NCI-H510A treated with DMSO at 0.1 percent for 48 hours (cell line): Measurements from ENCODE around the gene PTPRE.

Experiments used
- DNase-seq: peaks from one replicate; lab custom pipeline; 2025; lab: John Stamatoyannopoulos, UW

The PTPRE gene

DNA sequence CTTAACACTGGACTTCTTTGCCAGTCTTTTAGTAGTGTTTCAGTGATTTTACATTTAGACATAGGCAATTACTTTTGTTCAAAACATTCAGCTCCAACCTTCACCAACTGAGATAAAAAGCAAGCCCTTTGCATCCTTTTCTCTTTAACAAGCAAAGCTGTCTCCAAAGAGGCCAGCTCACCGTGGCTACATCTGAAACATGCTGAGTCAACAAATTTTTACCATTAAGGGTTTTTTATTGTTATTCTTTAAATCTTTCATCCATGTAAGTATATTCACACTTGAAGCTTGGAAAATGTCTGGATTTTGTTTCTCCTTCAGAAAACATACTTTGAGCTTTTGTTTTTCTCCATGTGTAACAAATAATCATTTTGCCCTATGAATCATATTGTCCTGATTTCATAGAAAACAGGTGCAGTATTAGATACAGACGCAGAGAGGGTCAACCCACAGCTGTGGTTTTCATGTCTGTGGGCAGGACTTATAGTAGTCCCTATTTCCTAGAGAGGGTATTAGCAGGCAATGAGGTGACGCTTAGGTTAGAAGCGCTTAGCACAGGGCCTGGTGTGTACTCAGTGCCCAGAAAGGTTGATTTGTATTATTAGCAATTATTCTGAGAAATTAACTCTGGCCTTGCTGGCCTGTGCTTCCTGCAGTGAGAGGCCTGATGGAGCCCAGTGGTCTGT, 119.9 kb downstream of the PTPRE start:
- DNase-seq, result no peak

DNA sequence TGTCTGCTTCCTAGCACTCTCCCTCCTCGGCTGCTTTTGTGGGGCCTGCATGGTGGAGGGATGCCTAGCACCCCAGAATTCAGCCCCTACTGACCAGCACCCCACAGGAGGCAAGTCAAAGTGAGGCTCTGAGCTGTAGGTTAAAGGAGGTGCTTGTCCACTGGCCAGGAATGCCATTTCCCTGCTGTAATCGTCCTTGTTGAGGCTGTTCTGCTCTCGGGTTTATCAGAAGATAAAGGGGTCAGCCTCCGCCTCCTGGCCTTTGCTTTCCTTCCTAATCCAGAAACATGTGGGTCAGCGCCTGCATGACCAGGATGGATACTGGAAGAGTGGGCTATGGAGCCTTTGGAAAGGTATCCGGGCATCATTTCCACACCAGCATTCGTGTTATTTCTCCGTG, 120.4 kb downstream of the PTPRE start:
- no peak for DNase-seq

DNA sequence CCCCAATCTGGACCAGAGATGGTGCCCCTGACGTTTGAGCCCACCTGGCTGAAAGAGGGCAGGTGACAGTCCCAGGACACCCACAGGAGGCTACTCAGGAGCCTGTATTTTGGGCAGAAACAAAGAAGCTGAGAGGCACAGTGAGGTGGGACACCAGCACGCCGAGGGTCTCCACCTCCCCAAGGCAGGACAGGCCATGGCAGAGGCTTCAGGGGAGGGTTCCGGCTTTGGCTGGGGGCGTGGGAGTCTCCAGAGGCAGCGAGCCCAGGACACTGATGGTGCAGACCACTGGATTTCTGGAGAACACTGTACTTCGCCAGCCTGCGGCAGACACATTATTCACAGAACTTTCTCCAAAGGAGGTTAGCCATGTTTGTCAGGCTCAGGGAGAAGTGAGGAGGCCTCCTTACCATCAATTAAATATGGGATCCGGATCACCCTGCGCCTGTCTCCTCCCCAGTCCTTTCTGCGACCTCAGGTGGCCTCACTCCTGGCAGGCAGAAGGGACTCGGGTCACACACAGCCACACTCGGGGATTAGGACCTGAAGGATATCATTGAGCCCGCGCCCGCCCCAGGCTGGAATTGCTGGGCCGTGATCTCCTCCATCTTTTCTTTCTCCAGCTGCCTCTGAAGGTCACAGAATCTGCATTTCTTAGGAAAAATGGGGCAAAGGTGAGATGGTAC, 121.1 kb downstream of the PTPRE start:
- DNase-seq, result no peak

DNA sequence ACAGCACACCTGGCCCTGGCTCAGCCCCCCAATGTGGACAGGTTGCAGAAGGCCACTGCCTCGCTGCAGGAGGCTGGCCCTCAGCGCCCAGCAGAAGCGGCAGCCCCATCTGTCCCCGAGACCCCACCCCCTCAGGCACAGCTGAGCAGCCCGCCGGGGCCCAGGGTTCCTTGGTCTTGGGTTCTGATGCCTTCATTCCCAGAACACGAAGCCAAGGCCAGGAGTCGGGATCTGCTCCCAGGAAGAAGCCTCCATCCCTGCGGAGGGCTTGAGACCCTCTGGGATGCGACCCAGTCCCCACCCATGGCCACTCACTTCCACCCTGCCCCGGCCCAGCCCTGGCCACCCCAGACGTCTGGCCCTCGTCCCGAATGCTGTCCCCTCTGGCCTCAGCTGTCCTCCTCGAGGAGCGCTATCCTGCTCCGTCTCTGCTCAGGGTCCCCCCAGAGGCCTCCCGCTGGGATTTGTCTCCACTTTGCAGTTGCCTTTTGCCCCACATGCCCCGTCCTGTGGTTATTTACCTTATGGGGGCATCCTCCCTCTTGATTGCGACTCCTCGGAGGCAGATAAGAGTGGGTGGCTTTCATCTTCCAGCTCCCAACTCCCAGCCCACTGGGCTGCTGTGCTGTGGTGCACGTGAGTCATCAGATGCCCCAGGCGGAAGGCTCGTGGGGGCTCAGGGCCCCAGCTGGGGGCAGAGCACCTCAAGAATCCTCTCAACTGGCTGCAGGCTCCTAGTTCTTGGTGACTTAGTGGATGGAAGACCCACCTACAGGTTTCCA, 121.8 kb downstream of the PTPRE start:
- DNase-seq, result no peak

DNA sequence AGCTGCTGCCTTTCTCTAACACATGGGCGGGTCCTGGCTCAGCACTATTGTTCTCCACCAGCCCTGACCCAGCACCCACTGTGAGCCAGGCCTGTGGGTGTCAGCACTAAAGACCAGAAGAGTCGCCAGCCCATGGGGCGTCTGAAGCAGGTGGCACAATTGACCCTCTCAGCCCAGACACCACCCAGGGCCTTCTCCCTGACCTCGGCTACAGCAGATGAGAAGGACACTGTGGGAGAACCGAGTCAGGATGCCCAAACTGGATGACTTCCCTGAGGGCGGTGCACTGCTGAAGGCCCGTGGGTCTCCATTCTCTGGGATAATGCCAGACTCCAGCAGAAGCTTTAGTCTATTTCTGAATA, 122.4 kb downstream of the PTPRE start:
- DNase-seq, result no peak

DNA sequence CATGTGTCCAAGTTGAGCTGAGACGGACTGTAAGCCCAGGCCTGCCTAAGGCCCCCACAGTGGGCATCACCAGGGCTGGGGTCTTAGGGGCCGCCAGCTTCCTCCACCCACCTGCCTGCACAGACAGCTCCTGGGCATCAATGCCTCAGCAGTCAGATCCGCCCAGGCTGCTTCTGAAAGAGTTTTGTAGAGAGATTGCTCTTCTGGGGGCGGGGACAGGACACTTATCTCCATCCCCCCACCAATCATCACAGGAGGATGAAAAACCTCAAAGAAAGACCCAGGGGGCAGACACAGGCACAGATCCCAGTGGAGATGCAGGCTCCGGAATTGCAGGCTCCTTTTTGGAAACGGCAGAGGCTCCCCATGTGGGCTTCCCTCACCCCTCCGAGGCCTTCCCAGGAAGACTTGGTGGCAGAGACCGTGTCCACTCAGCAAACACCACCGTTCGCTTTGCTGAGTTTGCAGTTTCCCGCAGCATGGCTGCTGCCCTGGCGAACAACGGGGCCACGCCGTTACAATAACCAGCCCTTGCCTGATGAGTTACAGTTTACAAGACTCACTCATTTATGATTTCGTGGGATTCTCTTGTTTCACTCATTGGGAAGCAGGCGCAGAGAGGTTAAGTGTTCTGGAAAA, 122.9 kb downstream of the PTPRE start:
- no peak for DNase-seq

DNA sequence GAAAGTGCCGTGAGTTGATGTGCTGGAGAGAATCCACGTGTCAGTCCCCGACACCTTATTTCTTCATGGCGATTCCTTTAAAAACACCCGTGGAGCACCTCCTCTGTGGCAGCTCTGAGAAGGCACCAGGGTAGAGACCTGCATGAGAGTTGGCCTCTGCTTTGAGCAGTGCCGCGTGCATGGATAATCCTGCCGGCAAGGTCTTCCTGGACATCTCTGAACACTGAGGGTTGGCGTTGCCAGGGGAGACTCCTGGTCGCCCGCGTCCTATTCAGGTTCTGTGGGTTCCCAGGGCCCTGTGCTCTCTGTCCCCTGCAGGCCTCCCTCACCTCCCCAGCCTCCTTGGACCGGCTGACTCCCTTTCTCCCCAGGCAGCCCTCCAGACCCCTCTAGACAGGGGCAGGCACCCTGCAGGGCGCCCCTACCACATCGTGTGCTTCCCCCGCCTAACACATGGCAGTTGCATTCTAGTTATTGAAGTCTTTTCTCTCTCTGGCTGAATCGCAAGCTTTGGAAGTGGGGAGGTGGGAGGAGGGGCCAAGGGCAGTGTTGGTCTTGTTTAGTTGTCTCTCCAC, 123.7 kb downstream of the PTPRE start:
- no peak for DNase-seq

DNA sequence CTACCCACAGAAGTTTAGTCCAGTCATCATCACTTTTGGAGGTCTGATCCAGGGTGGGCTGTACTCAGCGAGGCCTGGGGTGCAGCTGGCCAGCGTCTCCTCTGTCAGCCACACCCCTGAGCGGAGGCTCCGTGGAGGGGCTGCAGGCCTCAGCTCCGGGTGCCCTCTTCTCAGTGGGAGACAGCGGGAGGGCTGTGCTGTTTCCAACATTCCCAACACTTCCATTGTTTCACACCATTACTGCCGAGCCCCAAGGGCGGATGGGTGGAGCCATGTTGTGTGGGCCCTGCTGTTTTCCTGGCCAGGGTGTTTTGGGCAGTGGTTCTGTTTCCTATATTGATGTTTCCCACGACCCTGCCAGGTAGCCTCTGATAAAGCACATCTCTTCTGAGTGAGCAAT, 124.3 kb downstream of the PTPRE start:
- DNase-seq, result no peak

DNA sequence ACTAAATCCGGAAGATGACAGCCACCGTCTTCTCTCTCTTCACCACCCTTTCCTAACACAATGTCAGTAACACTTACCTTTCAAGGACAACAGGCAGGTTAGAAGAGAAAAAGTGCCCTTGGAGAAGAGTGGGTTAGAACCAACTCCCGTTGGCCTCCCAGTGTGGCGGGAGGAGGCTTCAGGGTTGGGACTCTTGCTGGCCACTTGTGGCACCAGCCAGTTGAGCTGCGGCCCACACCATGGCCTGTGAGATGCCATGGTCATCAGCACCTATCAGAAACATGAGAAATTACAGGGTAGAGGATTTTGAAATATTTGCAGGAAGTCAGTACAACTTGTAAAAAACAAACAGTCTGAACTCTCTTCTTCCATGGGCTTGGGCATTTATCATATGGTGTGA, 125.6 kb downstream of the PTPRE start:
- DNase-seq, result no peak

DNA sequence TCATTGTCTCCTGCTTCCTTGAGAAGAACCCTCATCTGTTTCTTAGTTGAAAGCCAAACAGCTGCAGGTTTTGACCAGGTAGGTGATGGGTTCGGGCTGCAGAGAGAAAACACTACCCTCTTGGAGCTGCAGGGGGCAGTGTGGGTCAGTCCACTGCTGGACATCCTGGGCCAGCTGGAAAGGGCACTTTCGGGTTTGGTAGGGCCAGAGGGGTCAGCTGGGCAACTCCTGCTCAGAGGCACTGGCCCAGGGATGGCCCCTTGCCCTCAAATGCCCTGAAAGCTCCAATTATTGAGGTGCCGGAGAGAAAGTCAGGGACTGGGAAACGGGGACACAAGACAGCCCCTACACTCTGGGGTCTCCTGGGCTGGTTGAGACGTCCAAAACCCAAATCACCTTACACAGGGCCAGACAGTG, 128.7 kb downstream of the PTPRE start:
- no peak for DNase-seq

DNA sequence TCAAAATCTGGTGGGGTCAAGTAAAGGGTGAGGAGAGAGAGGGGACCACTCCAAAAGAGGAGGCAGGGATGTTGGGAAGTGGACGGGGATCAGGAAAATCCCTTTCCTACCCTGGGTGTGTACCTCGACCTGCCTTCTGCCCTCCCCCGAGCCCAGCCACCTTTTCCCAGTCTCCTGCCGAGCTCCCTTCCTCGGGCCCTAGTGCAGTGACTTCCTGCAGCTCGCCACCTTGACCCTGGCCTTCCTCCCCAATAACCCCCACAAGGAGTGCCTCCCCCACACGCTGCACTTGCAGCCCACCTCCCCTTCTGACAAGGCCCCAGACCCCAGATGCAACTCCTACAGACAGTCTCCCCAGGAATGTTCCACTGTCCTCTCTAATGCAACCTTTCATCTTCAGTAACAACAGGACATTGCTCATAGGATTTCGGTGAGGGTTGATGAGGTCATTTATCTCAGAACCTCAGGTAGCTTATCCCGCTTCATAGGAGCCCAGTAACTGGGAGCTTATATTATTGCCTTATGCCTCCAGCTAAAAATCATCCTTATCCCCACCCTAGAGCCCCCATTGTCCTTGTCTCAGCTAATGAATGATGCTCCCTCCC, 129.2 kb downstream of the PTPRE start:
- DNase-seq, result no peak

DNA sequence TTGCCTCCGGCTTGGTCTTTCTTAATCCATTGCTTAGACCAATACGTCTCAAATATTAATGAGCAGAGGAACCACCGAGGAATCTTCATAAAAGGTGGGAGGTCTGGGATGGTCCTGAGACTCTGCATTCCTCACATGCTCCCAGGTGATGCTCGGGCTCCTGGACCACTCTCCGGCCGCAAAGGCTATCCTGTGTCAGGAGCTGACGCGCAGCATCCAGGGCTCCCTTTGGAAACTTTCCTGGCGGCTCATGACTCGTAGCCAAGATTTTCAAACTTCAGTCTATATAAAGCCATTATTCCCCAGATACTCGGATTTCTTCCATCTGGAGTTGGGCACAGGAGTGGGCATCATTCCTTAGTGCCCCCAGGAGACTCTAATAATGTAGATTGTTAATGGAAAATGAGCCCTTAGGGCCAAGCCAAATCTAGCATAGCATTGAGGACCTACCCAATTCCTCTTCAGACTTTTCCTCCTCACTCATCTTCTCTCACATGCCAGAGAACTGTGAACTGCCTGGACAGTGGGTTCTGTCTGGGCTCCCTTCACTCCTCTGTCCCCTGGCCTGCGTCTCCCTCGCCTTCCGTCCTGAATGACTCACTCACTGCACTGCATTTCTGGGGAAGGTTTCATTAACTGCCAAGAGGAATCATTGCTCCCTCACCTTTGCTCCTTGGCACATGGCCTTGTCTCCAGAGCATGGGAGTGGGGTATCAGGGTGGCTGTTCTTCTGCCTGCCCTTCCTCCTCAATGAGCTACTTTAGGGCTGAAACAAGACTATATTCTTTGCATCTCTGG, 130.0 kb downstream of the PTPRE start:
- no peak for DNase-seq

DNA sequence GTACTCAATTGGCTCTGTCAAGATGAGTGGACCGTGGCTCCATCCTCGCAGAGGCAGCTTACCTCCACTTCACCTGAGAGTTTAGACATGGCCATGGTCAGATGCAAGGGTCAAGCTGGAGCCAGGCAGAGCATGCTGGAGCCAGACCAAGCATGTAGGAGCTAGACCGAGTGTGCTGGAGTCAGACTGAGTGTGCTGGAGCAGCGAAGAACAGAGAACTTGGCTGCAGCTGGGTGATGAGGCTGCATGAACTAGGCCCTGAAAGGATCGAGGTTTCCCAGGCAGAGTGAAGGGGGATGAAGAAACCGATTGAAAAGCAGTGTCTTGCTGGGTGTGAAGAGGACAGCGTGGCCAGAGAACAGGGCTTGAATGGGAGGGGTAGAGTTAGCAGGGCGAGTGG, 133.2 kb downstream of the PTPRE start:
- no peak for DNase-seq

DNA sequence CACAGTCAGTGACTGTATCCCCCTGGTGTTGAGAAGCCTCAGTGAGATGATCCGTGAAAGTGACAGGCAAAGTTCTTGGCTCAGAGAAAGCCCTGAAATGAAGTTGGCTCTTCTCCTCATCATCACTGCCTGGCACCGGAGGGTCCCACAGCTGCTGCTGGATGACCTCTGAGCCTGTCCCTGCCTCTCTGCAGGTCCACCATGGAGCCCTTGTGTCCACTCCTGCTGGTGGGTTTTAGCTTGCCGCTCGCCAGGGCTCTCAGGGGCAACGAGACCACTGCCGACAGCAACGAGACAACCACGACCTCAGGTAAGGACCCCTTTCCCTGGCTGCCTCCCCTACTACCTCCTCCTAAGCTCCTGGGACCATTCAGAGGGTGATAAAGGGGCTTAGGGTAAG, 133.8 kb downstream of the PTPRE start:
- DNase-seq, result no peak

DNA sequence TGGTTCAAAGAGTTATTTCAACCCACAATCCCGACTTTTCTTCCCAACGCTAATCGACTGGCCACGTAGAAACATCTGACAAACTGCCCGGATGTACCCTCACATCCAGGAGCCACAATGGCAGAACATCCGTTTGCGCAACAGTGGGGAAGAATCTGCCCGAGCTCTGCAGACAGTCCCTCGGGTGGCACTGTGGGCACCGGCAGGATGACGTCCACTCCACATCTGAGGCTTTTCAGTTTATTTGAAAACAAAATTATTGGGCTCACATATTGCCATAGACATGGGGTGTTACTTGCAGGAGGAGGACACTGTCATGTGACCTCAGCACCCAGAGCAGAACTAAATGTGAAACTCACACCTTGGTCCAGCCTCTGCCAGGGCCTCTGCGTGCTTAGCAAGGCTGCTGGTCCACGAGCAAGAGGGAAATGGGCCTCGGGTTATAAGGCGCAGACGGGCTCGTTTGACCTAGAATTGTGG, 135.3 kb downstream of the PTPRE start:
- DNase-seq, result no peak

DNA sequence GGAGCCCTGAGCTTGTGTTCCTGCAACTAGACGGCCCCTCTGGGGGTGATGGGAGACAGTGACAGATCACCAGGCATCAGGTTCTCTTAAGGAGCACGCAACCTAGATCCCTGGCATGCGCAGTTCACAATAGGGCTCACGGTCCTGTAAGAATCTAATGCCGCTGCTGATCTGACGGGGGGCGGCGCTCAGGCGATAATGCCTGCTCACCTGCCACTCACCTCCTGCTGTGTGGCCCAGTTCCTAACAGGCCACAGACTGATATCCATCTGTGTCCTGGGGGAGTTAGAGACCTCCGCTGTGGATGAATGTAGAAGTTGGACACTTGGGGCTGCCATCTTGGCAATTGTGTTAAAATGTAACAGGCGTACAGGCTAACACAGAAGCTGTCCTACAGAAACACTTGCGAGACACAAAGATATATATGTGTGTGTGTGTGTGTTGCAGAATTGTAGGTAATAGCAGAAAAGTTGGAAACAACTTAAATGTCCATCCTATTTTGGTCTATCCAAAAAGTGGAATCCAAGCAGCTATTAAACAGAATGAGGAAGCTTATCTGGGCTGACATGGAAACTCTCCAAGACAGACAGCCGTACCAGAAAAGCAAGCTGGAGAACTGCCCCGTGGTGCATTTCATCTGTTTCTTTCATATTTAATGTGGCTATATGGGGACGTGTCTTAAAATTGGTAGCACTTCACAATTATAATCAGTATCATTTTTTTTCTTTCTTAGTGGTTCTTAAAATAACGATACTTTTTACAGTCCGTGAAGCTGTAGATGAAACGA, 136.5 kb downstream of the PTPRE start:
- no peak for DNase-seq

DNA sequence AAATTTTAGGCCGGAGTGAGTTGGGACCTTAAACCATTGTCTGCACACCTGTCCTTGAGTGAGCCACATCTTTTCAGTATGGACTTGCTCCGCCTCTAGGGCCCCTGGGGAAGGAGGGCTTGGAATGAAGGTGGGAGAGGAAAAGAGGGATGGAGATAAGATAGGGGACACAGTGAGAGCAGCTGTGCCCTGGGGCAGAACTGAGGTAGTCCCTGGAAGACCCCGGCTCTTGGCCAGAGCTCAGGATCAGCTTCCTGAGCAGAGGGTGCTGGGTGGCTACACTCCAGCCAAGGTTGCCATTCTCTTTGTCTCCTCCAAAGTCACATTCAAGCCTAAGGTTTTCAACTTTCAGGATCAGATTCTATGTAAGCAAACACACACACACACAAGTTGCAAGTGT, 137.3 kb downstream of the PTPRE start:
- DNase-seq, result no peak

DNA sequence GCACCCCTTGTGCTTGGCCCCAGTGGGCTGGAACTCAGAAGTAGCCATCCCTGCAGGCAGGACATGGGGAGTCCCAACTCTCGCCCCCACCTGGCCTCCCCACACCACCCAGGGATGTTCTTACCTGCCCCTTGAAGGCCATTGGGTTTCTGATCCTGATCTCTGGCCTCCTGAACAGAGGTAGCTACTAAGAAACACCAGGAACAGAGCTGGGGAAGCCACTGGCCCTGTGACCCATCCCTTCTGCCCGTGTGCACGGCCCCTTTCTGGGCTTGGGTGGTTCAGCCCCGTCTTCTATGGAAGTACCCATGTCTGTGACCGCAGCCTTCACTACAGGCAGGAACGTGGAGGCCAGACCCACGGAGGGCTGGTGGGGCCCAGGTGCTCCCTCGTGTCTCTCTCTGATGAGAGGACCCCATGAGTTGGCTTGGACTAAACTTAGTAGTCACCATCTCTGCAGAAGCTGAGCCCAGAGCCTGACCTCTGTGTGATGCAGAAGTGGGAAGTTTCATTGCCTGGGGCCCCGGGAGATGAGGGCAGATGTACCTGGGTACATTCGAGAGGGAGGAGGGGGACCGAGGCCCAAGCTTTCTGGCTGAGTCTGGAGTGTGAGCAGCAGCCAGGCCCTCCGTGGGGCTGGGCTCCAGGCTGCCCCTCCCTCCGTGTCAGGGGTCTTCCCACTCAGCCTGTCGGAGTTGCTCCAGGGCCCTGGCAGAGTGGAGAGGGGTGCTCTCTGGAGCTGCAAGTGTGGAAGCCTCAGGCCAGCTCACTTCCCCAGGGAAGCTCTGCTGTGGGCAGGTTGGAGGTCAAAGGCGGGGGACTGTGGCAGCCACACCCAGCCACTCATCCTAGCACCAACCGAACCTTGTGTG, 138.3 kb downstream of the PTPRE start:
- DNase-seq, result no peak

DNA sequence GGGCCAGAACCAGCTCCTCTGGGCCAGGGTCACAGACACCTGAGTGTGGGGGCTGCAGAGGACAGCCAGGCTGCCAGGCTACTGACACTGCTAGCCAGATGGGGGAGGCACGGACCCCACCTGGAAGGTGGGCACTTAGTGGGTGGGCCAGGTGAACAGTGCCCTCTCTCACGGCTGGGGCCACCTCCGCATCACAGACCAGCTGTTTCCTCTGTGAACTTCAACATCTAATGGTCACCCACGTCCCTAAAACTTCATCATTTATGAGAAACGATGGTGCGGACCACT, 138.9 kb downstream of the PTPRE start:
- no peak for DNase-seq
